Fibroblast of skin of back (primary cell): ENCODE measurements around the gene SAV1.
A peak's percentile ranks its signal among the peaks of the same experiment; 100 is the strongest.

Experiments
- DNase-seq: peaks from one replicate; pipeline ENCODE4 v3.0.0-alpha.2; 2013

SAV1 gene

GRCh38 chr14:50607181-50607580, 60.9 kb downstream of the SAV1 start:
- peak; percentile 67 for DNase-seq

GRCh38 chr14:50606468-50606867, 61.6 kb downstream of the SAV1 start:
- DNase-seq = no peak

- peak; percentile 34 for DNase-seq
Measured at GRCh38 chr14:50605766-50606165, 62.3 kb downstream of the SAV1 start.

- peak; percentile 22 for DNase-seq
Measured at GRCh38 chr14:50603565-50603964, 64.5 kb downstream of the SAV1 start.

GRCh38 chr14:50602035-50602434, 66.1 kb downstream of the SAV1 start:
- no peak for DNase-seq

- DNase-seq = no peak
Measured at GRCh38 chr14:50601394-50601793, 66.7 kb downstream of the SAV1 start.

GRCh38 chr14:50600849-50601248, 67.3 kb downstream of the SAV1 start:
- no peak for DNase-seq

- peak; percentile 48 for DNase-seq
Measured at GRCh38 chr14:50599700-50600444, 68.2 kb downstream of the SAV1 start.

- DNase-seq = no peak
Measured at GRCh38 chr14:50598765-50599164, 69.3 kb downstream of the SAV1 start.

GRCh38 chr14:50594577-50595316, 73.4 kb downstream of the SAV1 start:
- no peak for DNase-seq

- no peak for DNase-seq
Measured at GRCh38 chr14:50590464-50590863, 77.6 kb downstream of the SAV1 start.
